G401.6 (cell line): Measurements from ENCODE around the gene AK4.
"Not testable (repeated sequence)": the region's sequence is repeated elsewhere in the genome, so short reads cannot be mapped to it uniquely, and the experiment has no call there.

ENCODE experiments used
- FAIRE-seq: peaks from 2 replicates; lab custom pipeline; 2012; peaks lifted over from hg19 to GRCh38; lab: Jason Lieb, UNC

AK4 gene

DNA sequence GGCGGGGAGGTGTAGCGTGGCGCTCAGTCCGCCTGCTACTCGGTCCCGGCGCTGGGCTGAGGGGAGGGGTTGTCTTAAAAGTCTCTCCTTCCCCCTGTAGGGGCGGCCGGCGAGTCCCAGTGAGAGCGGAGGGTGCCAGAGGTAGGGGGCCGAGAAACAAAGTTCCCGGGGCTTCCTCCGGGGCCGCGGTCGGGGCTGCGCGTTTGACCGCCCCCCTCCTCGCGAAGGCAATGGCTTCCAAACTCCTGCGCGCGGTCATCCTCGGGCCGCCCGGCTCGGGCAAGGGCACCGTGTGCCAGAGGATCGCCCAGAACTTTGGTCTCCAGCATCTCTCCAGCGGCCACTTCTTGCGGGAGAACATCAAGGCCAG, at the start of gene AK4:
TSS of gene AK4 (plus strand) at position 26 of the 370 bp plus-strand sequence. CDS start at position 231, 205 bp downstream.
- FAIRE-seq, result not testable (repeated sequence)

- no peak for FAIRE-seq
Observed at GRCh38 chr1:65103807-65104206, 44.2 kb upstream of the AK4 start.

DNA sequence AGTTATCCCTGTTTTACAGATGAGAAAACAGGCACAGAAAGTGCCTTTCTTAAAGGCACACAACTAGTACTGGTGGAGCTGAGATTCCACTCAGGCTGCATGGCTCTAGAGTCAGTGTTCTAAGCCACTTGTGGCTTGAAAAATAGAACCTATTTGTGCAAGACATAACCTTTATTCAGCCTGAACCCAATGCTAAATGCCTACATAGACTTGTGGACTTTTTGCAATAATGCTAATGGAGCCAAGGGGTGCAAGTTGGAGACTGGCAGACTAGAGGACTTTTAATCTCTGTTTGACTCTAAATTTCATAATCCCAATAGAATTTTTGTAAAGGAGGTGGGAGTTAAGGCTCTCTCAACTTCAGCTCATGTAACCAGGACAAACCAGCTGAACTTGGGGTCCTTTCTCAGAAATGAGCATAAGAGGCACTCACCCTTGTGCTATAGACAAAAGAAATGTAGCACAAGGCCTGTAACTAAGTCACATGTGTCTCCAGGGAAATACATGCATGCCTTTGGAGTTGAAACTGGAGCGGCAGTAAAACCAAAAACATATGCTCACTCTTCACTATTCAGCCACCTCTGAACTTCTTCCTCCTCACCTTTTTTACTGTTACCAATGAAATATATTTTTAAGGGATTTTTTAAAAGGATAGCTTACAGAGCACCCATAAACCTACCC, 43.0 kb upstream of the AK4 start:
- no peak for FAIRE-seq

DNA sequence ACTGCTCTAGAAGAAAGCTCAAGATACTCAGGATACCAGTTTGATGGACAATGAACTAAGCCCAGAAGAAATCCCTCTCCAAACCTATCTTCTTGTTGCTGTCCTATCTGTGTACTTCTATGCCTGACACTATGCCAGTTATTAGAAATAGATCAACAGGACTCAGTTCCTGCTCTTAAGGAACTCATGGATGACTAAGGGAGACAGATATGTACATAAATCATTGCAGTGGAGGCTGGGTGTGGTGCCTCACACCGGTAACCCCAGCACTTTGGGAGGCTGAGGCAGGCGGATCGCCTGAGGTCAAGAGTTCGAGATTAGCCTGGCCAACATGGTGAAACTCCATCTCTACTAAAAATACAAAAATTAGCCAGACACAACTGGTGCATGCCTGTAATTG, 42.4 kb upstream of the AK4 start:
- FAIRE-seq, result no peak

DNA sequence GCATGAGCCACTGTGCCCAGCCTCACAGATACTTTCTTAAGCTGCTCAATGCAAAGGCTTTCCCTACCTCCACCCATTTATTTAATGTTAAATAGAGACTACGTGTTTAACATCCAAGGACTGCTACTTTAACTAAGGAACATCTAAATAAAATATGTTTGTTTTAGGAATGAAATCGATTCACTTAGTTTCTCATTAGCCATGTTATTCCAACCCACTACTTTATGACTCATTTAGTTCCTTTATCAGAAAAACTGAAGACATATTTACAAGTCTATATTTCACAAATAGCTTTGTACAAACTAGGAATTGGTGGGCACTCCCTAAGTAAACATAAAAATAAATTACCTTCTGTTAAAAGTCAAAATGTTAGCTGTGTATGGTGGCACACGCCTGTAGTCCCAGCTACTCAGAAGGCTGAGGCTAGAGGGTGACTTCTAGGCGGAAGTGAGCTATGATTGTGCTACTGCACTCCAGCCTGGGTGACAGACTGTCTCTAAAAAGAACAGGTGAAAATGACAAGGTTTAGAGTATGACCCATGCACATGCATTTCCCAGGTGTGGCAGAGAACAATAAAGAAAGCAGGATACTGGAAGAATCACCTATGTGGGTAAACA, 39.9 kb upstream of the AK4 start:
- FAIRE-seq, result no peak

- no peak for FAIRE-seq
Observed at GRCh38 chr1:65109487-65109886, 38.5 kb upstream of the AK4 start.

- FAIRE-seq, result no peak
Observed at GRCh38 chr1:65112811-65113210, 35.2 kb upstream of the AK4 start.

DNA sequence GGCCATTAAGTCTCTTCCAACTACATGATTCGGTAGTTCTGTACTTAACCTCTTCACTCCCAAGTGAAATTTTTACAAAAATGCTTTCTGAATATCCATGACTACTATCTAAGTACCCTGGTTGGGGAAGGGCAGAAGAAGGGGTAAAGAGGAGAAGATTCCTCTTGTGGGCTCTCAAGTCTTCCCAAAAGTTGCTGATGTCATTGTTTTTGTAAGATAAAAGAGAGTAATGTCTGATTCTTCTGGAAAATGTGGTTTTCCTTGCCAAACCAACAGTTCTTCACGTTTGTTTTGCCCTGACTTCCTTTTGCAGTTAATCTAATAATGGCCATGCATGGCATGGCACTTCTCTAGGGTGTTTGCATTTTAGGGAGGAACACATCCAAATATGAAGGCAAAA, 34.7 kb upstream of the AK4 start:
- FAIRE-seq, result no peak

DNA sequence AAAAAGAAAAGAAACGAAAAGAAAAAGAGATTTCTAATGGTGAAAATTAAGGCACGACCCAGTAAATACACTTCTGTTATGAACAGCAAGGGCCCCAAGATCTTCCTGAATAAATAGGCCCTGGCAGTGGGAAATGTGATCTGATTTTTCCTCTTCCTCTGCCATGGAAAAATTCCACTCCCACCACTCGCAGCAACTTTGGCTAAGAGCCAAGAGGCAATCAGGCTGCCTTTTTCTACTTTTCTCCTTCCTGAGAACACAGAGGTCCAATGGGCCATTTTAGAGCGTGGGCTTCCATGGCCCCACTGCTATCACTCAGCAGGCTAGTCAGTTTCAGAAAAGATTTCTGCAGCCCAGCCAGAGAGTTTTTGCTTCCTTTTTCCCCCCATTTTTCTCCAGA, 33.7 kb upstream of the AK4 start:
- no peak for FAIRE-seq

DNA sequence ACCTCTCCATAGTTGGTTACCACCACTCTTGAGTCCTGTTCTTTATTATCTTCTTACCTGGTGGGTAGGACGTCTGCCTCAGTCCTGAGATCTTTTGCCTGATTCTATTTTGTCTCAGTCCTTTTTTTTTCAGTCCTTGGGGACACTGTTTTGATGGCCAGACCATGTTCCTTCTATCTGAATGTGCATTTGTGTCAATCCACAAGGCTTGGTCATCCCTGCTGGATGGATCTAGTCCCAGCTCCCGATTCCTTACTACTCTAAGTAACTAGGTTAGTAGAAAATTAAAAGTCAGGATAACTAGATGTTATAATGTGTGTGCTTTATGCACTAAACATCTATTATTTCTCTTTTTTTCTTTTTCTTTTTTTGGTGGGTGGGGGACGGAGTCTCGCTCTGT, 28.1 kb upstream of the AK4 start:
- FAIRE-seq, result no peak

- not testable (repeated sequence) for FAIRE-seq
Observed at GRCh38 chr1:65129104-65129503, 18.9 kb upstream of the AK4 start.

- FAIRE-seq, result no peak
Observed at GRCh38 chr1:65138524-65138923, 9.5 kb upstream of the AK4 start.

DNA sequence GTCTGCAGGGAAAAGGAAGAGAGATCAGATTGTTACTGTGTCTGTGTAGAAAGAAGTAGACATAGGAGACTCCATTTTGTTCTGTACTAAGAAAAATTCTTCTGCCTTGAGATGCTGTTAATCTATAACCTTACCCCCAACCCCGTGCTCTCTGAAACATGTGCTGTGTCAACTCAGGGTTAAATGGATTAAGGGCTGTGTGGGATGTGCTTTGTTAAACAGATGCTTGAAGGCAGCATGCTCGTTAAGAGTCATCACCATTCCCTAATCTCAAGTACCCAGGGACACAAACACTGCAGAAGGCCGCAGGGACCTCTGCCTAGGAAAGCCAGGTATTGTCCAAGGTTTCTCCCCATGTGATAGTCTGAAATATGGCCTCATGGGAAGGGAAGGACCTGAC, 8.2 kb upstream of the AK4 start:
- not testable (repeated sequence) for FAIRE-seq

DNA sequence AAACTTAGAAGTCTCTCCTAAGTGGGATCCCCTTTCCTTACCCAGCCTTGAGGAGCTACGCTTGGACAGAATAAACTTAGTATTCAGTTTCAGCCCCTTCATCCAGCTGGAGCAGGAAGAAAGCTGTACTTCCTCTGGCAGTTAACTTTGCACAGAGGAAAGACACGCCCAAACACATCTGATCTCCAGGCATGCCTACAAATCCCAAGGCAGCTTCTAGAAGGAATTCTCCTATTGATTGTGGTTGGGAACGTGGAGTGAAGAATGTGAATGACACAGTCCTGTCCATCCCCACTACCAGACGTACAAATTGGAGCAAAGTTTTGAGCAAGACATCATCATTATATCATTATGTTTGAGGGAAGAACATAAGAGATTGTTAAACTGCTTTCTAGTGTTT, 6.6 kb upstream of the AK4 start:
- no peak for FAIRE-seq

GRCh38 chr1:65141918-65142317, 6.1 kb upstream of the AK4 start:
- FAIRE-seq, result no peak

DNA sequence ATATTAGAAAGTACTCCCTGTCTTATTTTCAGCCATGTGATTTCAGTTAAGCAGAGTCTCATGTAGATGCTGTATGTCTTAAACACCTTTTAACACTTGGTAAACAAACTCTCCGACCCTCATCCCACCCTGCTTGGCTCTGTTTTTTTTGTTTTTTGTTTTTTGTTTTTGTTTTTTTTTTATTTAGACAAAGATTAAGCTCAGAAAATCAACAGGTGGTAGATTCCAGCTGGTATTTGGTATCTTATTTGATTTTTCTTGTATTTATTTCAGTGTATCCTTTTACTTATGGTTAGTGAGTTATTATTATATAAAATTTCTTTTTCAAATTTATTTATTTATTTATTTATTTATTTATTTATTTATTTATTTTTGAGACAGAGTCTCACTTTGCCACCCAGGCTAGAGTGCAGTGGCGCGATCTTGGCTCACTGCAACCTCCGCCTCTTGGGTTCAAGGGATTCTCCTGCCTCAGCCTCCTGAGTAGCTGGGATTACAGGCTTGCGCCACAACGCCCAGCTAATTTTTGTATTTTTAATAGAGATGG, 4.8 kb upstream of the AK4 start:
- not testable (repeated sequence) for FAIRE-seq

DNA sequence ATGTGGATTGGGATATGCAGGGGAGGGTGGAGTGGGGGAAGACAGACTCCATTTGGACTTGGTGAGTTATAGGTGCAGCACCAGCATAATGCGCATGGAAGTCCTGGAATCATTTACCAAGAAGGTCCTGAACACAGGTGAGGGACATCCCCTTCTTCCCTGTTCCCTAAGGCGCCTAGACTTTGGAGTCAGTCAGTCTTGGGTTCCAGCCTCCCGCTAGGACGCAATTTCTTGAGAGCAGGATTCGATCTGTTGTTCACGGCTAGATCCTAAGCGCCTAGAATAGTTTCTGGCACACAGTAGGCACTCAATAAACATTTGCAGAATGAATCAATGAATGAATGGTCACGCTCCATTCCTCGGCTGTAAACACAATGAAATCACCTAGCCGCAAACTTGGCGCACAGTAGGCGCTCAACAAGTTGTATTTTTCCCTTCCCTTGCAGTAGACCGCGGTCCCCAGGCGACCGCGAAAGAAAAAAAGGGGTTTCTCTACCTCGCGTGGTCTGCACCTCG, 1.0 kb upstream of the AK4 start:
- FAIRE-seq, result no peak

DNA sequence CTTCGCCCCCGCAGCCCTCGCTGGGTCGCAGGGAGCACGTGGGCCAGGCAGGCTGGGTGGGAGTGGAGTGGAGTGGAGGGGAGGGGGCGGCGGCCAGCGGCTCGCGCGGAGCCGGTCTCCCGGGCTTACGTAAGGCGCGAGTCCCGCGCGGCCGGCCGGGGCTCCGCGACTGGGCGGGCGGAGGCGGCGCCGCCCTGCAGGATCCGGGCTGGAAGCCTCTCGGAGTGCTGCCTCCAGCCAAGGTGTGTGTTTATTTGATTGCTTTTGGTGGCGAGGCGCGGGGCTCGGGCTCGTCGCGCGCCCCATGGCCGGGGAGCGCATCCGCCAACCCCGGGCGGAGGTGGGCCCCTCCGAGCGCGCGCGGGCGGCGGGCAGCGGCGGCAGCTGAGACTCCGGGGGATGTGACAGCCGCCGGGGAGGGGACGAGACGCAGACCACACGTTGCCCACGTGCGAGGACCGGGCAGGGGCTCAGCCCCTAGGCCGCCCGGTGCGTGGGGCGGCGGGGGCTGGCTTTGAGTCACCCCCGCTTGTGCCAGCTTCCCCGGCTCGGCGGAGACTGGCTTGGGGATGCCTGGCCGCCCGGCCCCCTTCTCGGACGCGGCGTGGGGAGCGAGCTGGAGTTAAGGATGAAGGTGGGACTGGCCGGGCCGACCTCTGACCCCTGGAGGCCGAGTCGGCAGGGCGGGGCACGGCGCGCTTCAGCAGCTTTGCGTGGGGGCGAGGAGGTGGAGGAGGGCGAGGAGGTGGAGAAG, 402 bp upstream of the AK4 start:
- FAIRE-seq, result no peak

DNA sequence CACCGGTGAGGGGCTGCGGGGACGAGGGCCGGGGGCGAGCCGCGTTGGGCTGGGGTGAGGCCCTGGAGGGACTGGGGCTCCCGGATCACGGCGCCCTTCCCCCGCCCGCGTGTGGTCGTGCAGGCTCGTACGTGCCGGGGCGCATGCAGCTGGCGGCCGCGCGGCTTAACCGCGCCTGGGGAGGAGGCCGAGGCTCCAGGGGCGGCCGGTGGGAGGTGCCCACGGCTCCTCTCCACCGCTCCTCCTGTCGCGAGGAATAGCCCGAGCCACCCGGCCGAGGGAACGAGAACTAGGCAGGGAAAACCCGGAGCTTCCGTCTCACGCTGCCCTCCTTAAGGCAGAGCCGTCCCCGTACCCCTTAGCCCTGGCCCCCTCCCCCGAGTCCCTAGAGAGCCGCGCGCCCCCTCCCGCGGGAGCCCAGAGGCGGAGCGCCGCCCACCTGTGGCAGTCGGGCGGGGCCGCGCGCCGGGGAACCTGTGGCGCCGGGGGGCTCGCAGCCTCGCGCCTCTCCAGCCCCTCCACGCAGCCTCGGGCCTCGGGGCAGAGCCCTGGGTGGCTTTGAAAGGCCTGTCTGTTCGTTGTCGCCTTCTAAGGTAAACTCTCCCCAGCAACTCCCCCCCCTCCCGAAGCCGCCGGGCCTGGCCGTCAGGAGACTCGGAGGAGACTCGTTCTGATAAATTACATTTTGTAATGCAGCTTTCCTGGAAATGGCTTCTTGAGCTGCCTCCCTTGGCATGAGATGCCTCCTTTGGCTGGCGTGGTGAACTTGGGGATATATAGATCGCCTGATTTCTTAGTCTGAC, 746 bp downstream of the AK4 start:
- no peak for FAIRE-seq

GRCh38 chr1:65149351-65150107, 1.5 kb downstream of the AK4 start:
- FAIRE-seq, result no peak

GRCh38 chr1:65150108-65150463, 2.1 kb downstream of the AK4 start:
- no peak for FAIRE-seq
